NK-92 treated with Interleukin-12 subunit alpha and Interleukin-12 subunit beta, amount 100 ng/mL, for 24 hours (cell line): ENCODE data around the gene POU6F1.

Experiments
- DNase-seq: peaks from one replicate; lab custom pipeline; 2025; lab: John Stamatoyannopoulos, UW

POU6F1 gene

GRCh38 chr12:51197736-51198567, 19.9 kb downstream of the POU6F1 start:
- DNase-seq: no peak

- DNase-seq: no peak
These were observed 21.3 kb downstream of the POU6F1 start for GRCh38 chr12:51196547-51196946.

- no peak for DNase-seq
These were observed 22.0 kb downstream of the POU6F1 start for GRCh38 chr12:51195841-51196240.

DNA sequence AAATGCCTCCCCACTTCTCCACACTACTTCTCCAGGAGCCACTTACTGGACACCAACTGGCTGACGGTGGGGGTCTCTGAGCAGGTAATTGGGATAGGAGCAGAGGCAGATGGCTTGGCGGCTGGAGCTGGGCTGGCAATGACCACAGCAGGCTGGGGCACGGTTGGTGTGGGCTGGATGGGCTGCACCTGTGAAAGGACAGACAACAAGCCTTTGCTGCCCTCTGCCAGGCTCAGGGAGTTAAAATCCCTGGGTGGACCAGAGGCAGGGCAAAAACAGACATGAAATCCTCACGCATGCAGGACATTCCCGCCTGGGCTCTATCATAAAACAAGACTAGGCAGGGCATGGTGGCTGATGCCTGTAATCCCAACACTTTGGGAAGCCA, 25.6 kb downstream of the POU6F1 start:
- DNase-seq: no peak

DNA sequence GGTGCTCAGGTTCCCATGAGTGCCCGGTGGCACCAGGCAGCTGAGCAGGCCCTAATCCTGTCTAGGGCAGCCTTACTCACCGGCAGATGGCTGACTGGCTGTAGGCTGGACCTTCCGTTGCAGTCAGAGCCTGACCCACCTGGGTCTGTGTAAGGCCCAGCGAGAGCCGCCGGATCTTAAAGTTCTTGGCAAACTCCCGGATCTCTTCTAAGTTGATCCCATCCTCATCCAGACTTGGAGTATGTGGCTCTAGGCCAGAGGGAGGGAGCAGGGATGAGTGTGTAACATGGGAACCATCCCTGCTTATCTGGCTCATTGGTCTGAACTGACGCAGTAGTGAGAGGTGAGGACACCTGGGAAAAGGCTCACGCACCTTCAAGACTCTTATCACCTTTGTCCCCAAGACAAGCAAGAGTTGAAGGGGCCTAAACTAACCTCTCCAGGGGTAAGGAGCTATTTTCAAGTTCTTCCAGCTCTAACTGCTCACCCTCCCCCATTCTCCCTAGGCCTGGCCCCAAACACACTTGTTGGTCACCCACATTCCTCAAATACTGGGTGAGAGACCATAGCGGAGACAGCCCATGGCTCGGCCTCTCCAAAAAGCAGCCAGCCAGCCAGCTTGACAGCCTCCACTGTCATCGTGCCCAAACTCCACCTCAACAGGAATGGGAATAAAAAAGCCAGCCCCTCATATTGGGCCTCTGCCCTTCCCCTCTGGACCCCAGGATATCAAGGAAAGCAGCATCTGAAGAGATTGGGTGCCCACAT, 26.2 kb downstream of the POU6F1 start:
- no peak for DNase-seq

DNA sequence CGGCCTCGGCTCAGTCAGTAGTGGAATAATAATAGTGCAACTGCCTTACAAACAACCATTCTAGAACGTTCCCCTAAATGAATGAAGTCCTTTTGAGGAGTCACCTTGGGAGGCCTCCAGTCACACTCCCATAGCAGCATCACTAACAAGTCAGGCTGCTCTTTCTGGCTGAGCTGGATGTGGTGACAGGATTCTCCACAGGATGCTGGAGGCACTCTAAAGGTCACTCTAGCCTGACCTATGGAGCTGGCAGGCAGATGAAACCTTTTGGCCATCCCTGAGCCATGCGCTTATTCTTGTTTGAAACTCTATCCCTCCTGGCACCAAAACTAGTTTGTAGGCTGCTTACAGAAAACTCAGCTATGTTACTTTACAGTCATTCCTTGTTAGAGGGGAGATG, 27.0 kb downstream of the POU6F1 start:
- no peak for DNase-seq

- DNase-seq: no peak
These were observed 28.0 kb downstream of the POU6F1 start for GRCh38 chr12:51189790-51190355.

GRCh38 chr12:51188359-51189051, 29.4 kb downstream of the POU6F1 start:
- DNase-seq: no peak

DNA sequence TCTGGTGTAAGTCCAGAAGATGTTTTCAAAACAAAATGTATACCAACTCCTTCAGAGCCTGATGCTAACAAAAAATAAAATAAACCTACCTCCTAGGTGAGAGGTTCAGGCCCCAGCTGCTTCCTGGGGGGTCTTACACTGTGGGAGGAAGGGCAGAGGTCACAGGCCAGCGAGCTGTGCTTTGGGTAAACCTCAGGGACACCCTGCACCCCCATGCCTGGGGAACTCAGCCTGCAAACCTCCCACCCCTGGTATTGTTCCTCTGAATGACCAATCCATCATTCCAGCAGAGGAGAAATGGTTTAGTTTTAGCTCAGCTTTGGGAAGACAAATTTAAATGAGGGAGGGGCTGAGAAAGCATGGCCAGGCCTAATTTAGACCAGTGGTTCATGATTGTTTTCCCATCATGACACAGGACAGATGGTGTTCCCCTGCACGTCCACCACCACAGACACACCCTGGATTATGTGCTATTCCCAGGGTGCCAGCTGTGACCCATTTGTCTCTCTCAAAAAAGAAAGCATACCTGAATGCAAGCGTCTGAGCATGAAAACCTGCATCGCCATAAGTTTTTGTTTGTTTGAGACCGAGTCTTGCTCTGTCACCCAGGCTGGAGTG, 30.4 kb downstream of the POU6F1 start:
- DNase-seq: no peak

DNA sequence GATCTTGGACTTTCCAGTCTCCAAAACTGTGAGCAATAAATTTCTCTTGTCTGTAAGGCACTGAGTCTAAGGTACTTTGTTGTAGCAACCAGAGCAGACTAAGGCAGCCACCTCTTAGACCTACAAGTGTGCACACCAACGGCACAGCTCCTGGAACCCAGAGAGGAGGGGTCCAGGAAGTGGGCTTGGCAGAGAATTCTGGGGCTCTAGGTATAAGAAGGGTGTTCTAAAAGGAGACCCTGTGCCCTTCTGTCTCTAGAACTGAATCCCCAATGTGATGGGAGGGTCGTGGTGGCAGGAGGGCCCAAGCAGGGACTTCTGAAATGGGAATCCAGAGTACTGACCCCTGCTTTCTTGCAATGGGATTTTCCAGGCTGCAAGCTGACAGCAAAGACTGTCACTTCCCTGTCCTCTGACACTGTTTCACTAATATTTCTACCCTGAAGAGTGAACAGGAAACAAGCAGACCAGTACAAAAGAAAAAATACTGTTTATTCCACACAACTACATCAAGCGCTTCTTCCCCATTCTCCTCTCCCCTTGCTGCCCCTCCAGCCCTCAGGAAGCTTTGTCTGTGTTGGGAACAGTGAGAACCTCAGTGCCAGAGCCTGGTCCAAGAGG, 31.3 kb downstream of the POU6F1 start:
- DNase-seq: no peak

DNA sequence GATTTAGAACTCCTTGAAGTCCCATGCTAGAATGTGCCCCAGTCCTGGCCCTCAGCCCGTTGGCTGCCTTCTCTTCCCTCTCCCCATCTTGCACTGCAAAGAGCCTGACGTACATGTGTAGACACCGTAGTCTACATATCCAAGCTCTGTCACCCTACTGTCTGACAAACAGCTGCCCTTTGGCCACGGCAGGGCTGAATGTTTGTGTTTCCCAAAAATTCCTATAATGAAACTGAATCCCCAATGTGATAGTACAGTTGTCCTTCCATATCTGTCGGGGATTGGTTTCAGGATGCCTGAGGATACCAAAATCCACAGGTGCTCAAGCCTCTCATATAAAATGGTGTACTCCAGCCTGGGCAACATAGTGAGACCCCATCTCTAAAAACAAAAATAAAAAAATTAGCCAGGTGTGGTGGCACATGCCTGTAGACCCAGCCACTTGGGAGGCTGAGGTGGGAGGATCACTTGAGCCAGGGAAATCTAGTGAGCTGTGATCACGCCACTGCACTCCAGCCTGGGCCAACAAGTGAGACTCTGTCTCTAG, 32.6 kb downstream of the POU6F1 start:
- no peak for DNase-seq

GRCh38 chr12:51183816-51184215, 34.0 kb downstream of the POU6F1 start:
- DNase-seq: no peak

GRCh38 chr12:51183349-51183748, 34.5 kb downstream of the POU6F1 start:
- no peak for DNase-seq

DNA sequence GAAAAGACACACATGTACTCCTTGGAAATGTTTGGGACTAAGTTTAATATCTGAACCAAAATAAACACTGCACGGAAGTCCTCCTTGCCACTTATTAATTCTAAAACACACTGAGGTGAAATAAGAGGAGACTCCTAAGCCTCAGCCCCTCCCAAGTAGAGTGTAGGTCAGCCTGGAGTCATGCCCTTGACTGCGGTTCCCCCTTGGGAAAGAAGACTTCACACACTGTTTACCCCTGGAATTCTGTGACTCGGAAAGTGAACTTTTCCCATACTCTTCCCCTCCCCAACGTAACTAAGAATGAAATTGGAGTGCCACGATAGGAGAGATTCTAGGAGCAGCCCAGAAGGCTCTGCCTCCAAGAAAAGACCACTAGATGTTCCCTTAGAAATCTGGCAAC, 36.3 kb downstream of the POU6F1 start:
- no peak for DNase-seq

DNA sequence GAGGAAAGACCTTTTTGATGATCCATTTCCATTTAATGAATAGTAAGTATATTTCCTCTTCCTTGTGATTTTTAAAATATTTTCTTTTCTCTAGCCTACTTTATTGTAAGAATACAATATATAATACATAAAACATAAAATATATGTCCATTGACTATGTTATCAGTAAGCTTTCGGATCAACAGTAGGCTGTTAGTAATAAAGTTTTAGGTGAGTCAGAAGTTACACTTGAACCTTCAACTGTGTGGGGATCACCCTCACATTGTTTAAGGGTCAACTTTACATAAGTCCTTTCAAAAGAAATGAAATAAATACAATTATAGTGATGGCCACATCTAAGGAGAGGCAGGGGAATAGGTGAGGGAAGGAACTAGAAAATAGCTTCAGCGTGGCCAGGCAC, 40.0 kb downstream of the POU6F1 start:
- no peak for DNase-seq

- no peak for DNase-seq
These were observed 43.4 kb downstream of the POU6F1 start for GRCh38 chr12:51174501-51174900.

- peak; percentile 78 for DNase-seq
These were observed 45.1 kb downstream of the POU6F1 start, which contains the start of gene TFCP2 for GRCh38 chr12:51172515-51173431. TSS of gene TFCP2 (minus strand) at chr12:51173135. CDS start at chr12:51172422, 713 bp downstream.

- no peak for DNase-seq
These were observed 45.9 kb downstream of the POU6F1 start for GRCh38 chr12:51171884-51172514.

DNA sequence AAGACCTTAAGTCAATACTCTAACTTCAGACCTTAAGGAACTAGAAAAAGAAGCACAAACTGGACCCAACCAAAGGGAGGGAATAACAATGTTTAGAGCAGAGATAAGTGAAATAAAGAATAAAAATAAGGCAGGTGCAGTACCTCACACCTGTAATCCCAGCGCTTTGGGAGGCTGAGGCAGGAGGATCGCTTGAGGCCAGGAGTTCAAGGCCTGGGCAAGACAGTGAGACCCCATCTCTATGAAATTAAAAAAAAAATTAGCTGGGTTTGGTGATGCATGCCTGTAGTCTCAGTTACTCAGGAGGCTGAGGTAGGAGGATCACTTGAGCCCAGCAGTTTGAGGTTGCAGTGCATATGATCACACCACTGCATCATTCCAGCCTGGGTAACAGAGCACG, 54.1 kb downstream of the POU6F1 start:
- no peak for DNase-seq

DNA sequence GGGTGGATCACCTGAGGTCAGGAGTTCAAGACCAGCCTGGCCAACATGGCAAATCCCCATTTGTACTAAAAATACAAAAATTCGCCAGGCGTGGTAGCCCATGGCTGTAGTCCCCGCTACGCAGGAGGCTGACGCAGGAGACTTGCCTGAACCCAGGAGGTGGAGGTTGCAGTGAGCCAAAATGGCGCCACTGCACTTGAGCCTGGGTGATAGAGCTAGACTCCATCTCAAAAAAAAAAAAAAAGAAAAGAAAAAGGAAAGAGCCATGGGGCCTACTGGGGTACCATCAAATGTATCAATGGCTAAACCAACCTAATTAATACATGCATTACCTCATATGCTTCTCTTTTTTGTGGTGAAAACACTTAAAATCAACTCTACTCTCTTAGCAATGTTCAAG, 55.6 kb downstream of the POU6F1 start:
- DNase-seq: no peak
